GM19324 (cell line): ENCODE measurements around the gene VHLL.
"Not testable (repeated sequence)": the region's sequence is repeated elsewhere in the genome, so short reads cannot be mapped to it uniquely, and the experiment has no call there.

Experiments used
- ATAC-seq: cut with Tn5 transposase; IDR thresholded peaks from one replicate; pipeline ENCODE4 v1.9.1; 2021; ENCODE audit warnings: mild to moderate bottlenecking, moderate library complexity; ENCODE audit not compliant: unreplicated experiment, low FRiP score

VHLL gene

GRCh38 chr1:156298852-156299357 lies at the start of gene VHLL:
Gene VHLL (minus strand): TSS chr1:156299307. CDS start chr1:156299189, 118 bp downstream.
- no peak for ATAC-seq

- no peak for ATAC-seq
These were observed 48.2 kb upstream of the VHLL start for GRCh38 chr1:156347331-156347730.

GRCh38 chr1:156346636-156347035 lies 47.5 kb upstream of the VHLL start:
- ATAC-seq, result no peak

GRCh38 chr1:156346035-156346434 lies 46.9 kb upstream of the VHLL start:
- not testable (repeated sequence) for ATAC-seq

GRCh38 chr1:156344409-156344808 lies 45.3 kb upstream of the VHLL start:
- ATAC-seq, result no peak

GRCh38 chr1:156342166-156342955 lies 43.3 kb upstream of the VHLL start:
- ATAC-seq, result no peak

- peak; percentile 93 for ATAC-seq
These were observed 39.3 kb upstream of the VHLL start, which contains the start of the genes CCT3 and TSACC for GRCh38 chr1:156338180-156338976. Gene CCT3 (minus strand): TSS chr1:156338292. CDS start chr1:156338184, 108 bp downstream. Gene TSACC (plus strand): TSS chr1:156338526. CDS start chr1:156339758, 1,232 bp downstream.

- peak; percentile 7 for ATAC-seq
These were observed 38.7 kb upstream of the VHLL start for GRCh38 chr1:156337888-156338179.

GRCh38 chr1:156337052-156337887 lies 38.2 kb upstream of the VHLL start:
- ATAC-seq, result no peak

GRCh38 chr1:156336242-156336641 lies 37.1 kb upstream of the VHLL start:
- no peak for ATAC-seq

GRCh38 chr1:156323179-156323578 lies 24.1 kb upstream of the VHLL start:
- not testable (repeated sequence) for ATAC-seq

GRCh38 chr1:156320560-156320959 lies 21.5 kb upstream of the VHLL start:
- no peak for ATAC-seq

GRCh38 chr1:156319664-156320063 lies 20.6 kb upstream of the VHLL start:
- no peak for ATAC-seq

GRCh38 chr1:156316909-156317308 lies 17.8 kb upstream of the VHLL start:
- no peak for ATAC-seq

GRCh38 chr1:156310962-156311361 lies 11.9 kb upstream of the VHLL start:
- ATAC-seq, result no peak

- no peak for ATAC-seq
These were observed 9.0 kb upstream of the VHLL start for GRCh38 chr1:156308078-156308477.

GRCh38 chr1:156305215-156305614 lies 6.1 kb upstream of the VHLL start:
- ATAC-seq, result no peak

GRCh38 chr1:156303241-156303640 lies 4.1 kb upstream of the VHLL start:
- no peak for ATAC-seq

- no peak for ATAC-seq
These were observed 3.6 kb downstream of the VHLL start, which contains the start of gene GLMP for GRCh38 chr1:156295391-156295947. Gene GLMP (minus strand): TSS chr1:156295679. CDS start chr1:156295645, 34 bp downstream.

GRCh38 chr1:156293895-156294294 lies 5.2 kb downstream of the VHLL start:
- ATAC-seq, result no peak
